OCI-LY3 (cell line): Measurements from ENCODE around the gene NRXN3.

Experiments used
- CTCF ChIP-seq: fragments of 200-600, 300-600 bp; sonication (generic); IDR thresholded peaks from 2 replicates; pipeline ENCODE4 v1.5.1; 2014; ENCODE audit warnings: antibody characterized with exemption, low read length, low read depth
- EZH2phosphoT487 ChIP-seq: fragments of 200-600 bp; shearing (Covaris generic); IDR thresholded peaks from 2 replicates; pipeline ENCODE4 v1.6.1; 2018; ENCODE audit warnings: antibody characterized with exemption, mixed run types, low read depth

- TF ChIP-seq CTCF (no peak), EZH2phosphoT487 (no peak)
Measured at GRCh38 chr14:78130356-78130755, 39.8 kb upstream of the NRXN3 start.
